Measurements from ENCODE around the gene NT5C1B.

NT5C1B gene

DNA sequence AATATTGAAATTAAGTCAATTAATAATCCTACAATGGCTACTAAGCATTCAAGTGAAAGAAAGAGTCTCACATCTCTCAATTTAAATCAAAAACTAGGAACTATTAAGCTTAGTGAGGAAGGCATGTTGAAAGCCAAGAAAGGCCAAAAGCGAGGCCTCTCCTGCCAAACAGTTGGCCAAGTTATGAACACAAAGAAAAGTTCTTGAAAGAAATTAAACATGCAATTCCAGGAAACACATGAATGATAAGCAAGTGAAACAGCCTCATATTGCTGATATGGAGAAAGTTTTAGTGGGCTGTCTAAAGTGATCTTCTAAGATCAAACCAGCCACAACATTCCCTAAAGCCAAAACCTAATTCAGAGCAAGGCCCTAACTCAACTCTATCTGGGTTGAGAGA is 40.7 kb downstream of the NT5C1B start:
- Histone ChIP-seq H3K36me3 (ENCODE audit: insufficient read depth, low read length) (no peaks in the 10 kb centered on the region), H3K9me3 (ENCODE audit: insufficient read depth, low read depth, low read length) (no peaks in the 10 kb centered on the region), H3K9me2 (replicated peaks; ENCODE audit: low read depth, low read length) (no peaks in the 10 kb centered on the region), H3K4me3 (ENCODE audit: low read length, poor library complexity, severe bottlenecking) (no peak overlapping the region), H3K79me2 (ENCODE audit: insufficient read depth, low read length) (no peaks in the 10 kb centered on the region), H3K27me3 (ENCODE audit: insufficient read depth, low read length, poor library complexity, severe bottlenecking) (no peaks in the 10 kb centered on the region), H4K20me1 (ENCODE audit: insufficient read depth, low read length, poor library complexity, severe bottlenecking) (no peaks in the 10 kb centered on the region), H3K4me2 (ENCODE audit: low read depth, low read length, poor library complexity, severe bottlenecking) (no peak overlapping the region), H3K4me1 (ENCODE audit: insufficient read depth, low read length, poor library complexity, severe bottlenecking) (peaks cover 24% of the 10 kb centered on the region), H3K9ac (ENCODE audit: low read depth, low read length, poor library complexity, severe bottlenecking) (no peak overlapping the region), H2AFZ (ENCODE audit: low read length) (no peak overlapping the region), H3F3A (ENCODE audit: low read depth) (no peaks in the 10 kb centered on the region)
- TF ChIP-seq, protein P1, sequence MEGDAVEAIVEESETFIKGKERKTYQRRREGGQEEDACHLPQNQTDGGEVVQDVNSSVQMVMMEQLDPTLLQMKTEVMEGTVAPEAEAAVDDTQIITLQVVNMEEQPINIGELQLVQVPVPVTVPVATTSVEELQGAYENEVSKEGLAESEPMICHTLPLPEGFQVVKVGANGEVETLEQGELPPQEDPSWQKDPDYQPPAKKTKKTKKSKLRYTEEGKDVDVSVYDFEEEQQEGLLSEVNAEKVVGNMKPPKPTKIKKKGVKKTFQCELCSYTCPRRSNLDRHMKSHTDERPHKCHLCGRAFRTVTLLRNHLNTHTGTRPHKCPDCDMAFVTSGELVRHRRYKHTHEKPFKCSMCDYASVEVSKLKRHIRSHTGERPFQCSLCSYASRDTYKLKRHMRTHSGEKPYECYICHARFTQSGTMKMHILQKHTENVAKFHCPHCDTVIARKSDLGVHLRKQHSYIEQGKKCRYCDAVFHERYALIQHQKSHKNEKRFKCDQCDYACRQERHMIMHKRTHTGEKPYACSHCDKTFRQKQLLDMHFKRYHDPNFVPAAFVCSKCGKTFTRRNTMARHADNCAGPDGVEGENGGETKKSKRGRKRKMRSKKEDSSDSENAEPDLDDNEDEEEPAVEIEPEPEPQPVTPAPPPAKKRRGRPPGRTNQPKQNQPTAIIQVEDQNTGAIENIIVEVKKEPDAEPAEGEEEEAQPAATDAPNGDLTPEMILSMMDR (conservative IDR thresholded peaks at IDR 0.05; ENCODE audit: low read length) = no peak
- TF ChIP-seq EZH2phosphoT487 (IDR thresholded peaks at IDR 0.05; ENCODE audit: borderline replicate concordance) = no peak

DNA sequence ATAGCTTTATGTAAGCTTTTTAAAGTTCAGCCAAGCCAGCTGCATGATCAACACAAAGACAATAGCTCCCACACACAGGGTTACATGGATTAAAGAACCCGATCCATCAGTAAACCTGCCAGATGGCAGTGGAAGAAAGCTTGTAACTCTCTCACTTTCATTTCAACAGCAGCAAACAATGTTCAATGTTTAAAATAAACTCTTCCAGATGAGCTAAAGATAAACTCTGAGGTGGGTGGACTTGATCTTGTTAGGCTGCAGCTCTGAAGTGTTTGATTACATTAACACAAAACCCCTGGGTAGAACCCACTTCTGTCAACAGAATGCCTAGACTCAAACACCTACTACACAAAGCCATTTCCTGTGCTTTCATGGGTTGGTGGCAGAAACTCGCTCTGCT is 42.8 kb downstream of the NT5C1B start:
- H3K4me1 ChIP-seq (ENCODE audit: insufficient read depth, low read length, poor library complexity, severe bottlenecking) = peaks cover 15% of the 10 kb centered on the region
- H3K27me3 ChIP-seq (ENCODE audit: insufficient read depth, low read length, poor library complexity, severe bottlenecking) = no peaks in the 10 kb centered on the region
- H4K20me1 ChIP-seq (ENCODE audit: insufficient read depth, low read length, poor library complexity, severe bottlenecking) = no peaks in the 10 kb centered on the region
- H3K4me2 ChIP-seq (ENCODE audit: low read depth, low read length, poor library complexity, severe bottlenecking) = peak overlapping the region; percentile 43
- peak overlapping the region; percentile 4 for H3K9ac ChIP-seq (ENCODE audit: low read depth, low read length, poor library complexity, severe bottlenecking)
- H3K79me2 ChIP-seq (ENCODE audit: insufficient read depth, low read length) = no peaks in the 10 kb centered on the region
- TF ChIP-seq, protein P1 (conservative IDR thresholded peaks at IDR 0.05; ENCODE audit: low read length) = no peak
- no peak for TF ChIP-seq EZH2phosphoT487 (IDR thresholded peaks at IDR 0.05; ENCODE audit: borderline replicate concordance)
- no peaks in the 10 kb centered on the region for H3K36me3 ChIP-seq (ENCODE audit: insufficient read depth, low read length)
- peak overlapping the region; percentile 22 for H3K4me3 ChIP-seq (ENCODE audit: low read length, poor library complexity, severe bottlenecking)
- H3F3A ChIP-seq (ENCODE audit: low read depth) = no peaks in the 10 kb centered on the region
- H3K9me2 ChIP-seq (replicated peaks; ENCODE audit: low read depth, low read length) = no peaks in the 10 kb centered on the region
- H2AFZ ChIP-seq (ENCODE audit: low read length) = peak overlapping the region; percentile 42
- H3K9me3 ChIP-seq (ENCODE audit: insufficient read depth, low read depth, low read length) = no peaks in the 10 kb centered on the region

DNA sequence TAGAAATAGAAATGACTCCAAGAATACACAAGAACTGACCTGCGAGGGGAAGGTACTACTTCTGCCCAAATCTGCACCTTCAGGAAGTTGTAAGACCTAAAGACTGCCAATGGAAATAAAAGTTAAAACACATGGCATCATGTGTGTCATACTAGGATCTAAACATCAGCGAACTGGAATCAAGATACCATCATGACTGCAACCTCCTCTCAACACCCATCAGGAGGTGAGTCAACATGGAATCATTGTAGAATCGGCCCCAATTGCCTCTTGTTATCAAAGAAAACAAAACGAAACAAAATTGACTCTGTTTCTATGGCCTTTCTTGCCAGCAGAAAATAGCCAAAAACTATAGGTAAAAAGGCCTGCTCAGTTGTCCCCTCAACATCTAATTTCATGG is 44.0 kb downstream of the NT5C1B start:
- no peaks in the 10 kb centered on the region for H3K79me2 ChIP-seq (ENCODE audit: insufficient read depth, low read length)
- TF ChIP-seq EZH2phosphoT487 (IDR thresholded peaks at IDR 0.05; ENCODE audit: borderline replicate concordance) = no peak
- TF ChIP-seq, protein P1 (conservative IDR thresholded peaks at IDR 0.05; ENCODE audit: low read length) = no peak
- no peak overlapping the region for H3K9ac ChIP-seq (ENCODE audit: low read depth, low read length, poor library complexity, severe bottlenecking)
- no peaks in the 10 kb centered on the region for H3K9me3 ChIP-seq (ENCODE audit: insufficient read depth, low read depth, low read length)
- H3K36me3 ChIP-seq (ENCODE audit: insufficient read depth, low read length) = no peaks in the 10 kb centered on the region
- H3K9me2 ChIP-seq (replicated peaks; ENCODE audit: low read depth, low read length) = no peaks in the 10 kb centered on the region
- no peaks in the 10 kb centered on the region for H4K20me1 ChIP-seq (ENCODE audit: insufficient read depth, low read length, poor library complexity, severe bottlenecking)
- H3K27me3 ChIP-seq (ENCODE audit: insufficient read depth, low read length, poor library complexity, severe bottlenecking) = no peaks in the 10 kb centered on the region
- no peaks in the 10 kb centered on the region for H3F3A ChIP-seq (ENCODE audit: low read depth)
- no peak overlapping the region for H3K4me2 ChIP-seq (ENCODE audit: low read depth, low read length, poor library complexity, severe bottlenecking)
- H3K4me1 ChIP-seq (ENCODE audit: insufficient read depth, low read length, poor library complexity, severe bottlenecking) = peaks cover 15% of the 10 kb centered on the region
- H2AFZ ChIP-seq (ENCODE audit: low read length) = no peak overlapping the region
- H3K4me3 ChIP-seq (ENCODE audit: low read length, poor library complexity, severe bottlenecking) = no peak overlapping the region
